ENCODE results near the gene GCC2. TPM values are rescaled to one million over a fixed set of nuclear protein-coding genes. Genes with fewer than 3 reads are reported as not detected.
A peak's percentile ranks its signal among the peaks of the same experiment; 100 is the strongest.

GCC2 gene
- total and polyA plus RNA-seq, 2 donors (not counting 3 experiments of a cell fraction or from before 2014, with no cell fraction given) = 4.1 to 38.7 TPM

DNA sequence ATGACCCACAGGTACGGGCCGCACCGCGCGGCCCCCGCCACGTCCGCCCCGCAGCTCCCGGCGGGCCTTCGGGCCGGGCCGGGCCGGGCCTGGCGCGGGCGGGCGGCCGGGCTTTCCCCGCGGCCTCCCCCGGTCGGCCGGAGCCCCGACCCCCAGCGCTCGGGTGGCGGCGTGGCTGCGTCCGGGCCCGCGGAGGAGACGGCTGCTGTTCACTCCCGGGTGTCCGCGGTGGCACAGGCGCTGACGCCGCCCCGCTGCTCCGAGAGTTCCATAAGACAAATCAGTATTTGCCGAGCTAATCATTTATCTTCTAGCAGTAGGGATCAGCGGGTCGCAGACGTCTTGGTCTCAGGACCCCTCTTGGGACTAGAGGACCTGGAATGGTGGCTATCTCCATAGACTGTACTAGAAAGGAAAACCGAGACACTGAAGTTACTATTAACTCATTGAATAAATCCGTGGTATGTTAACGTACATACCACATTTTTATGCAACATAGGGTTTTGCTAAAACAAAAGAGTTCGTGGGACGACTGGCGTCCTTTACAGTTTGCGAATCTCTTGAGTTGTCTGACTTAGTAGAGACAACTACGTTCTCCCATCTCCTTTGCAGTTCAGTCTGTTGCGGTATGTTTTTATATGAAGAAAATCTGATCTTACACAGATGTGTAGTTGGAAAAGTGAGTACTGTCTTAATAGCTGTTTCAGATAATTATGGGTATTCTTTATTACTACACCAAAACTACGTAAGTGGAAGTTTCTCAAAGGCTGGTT, 85.8 kb downstream of the GCC2 start:
- DNase-seq (ENCODE audit: low read depth, low spot score) (peak; percentile 75), FAIRE-seq (no peak)
- TF ChIP-seq MYC (IDR thresholded peaks at IDR 0.05; ENCODE audit: low read depth, low read length) = no peak
- TF ChIP-seq POLR2AphosphoS5 (IDR thresholded peaks at IDR 0.05; ENCODE audit: insufficient read depth, low read depth, low read length) = no peak
- no peak for TF ChIP-seq EZH2 (IDR thresholded peaks at IDR 0.05; ENCODE audit: borderline replicate concordance, low read depth, low read length, severe bottlenecking)
- TF ChIP-seq GATA2 (IDR thresholded peaks at IDR 0.05; ENCODE audit: insufficient read depth, insufficient read length, low read depth, low read length) = no peak
- TF ChIP-seq POLR2A (IDR thresholded peaks at IDR 0.05; ENCODE audit: low read depth, low read length) = no peak
- TF ChIP-seq MAX (IDR thresholded peaks at IDR 0.05; ENCODE audit: insufficient read depth, insufficient read length) = no peak
- TF ChIP-seq, protein P1, sequence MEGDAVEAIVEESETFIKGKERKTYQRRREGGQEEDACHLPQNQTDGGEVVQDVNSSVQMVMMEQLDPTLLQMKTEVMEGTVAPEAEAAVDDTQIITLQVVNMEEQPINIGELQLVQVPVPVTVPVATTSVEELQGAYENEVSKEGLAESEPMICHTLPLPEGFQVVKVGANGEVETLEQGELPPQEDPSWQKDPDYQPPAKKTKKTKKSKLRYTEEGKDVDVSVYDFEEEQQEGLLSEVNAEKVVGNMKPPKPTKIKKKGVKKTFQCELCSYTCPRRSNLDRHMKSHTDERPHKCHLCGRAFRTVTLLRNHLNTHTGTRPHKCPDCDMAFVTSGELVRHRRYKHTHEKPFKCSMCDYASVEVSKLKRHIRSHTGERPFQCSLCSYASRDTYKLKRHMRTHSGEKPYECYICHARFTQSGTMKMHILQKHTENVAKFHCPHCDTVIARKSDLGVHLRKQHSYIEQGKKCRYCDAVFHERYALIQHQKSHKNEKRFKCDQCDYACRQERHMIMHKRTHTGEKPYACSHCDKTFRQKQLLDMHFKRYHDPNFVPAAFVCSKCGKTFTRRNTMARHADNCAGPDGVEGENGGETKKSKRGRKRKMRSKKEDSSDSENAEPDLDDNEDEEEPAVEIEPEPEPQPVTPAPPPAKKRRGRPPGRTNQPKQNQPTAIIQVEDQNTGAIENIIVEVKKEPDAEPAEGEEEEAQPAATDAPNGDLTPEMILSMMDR (IDR thresholded peaks at IDR 0.05; ENCODE audit: extremely low read depth in 1 of 2, insufficient read depth in 1 of 2, low read depth in 1 of 2, low read length in 2 of 2) = no peak
- no peak for TF ChIP-seq FOS (IDR thresholded peaks at IDR 0.05; ENCODE audit: borderline replicate concordance, insufficient read depth, low read length)
- no peak for TF ChIP-seq JUN (IDR thresholded peaks at IDR 0.05; ENCODE audit: borderline replicate concordance, insufficient read depth, insufficient read length, low read depth)
- Histone ChIP-seq H3K4me2 (ENCODE audit: insufficient read depth, low read length) (peak overlapping the region; percentile 73), H3K36me3 (ENCODE audit: control insufficient read depth in 2 of 2, extremely low read depth in 1 of 2, insufficient read depth in 2 of 2, low read length in 2 of 2) (no peaks in the 10 kb centered on the region), H4K20me1 (replicated peaks; ENCODE audit: control insufficient read depth, extremely low read depth, insufficient read depth, low read length) (no peaks in the 10 kb centered on the region), H3K9me3 (replicated peaks; ENCODE audit: control insufficient read depth, insufficient read depth, low read length) (no peaks in the 10 kb centered on the region), H2AFZ (ENCODE audit: low read depth, low read length) (peak overlapping the region; percentile 47), H3K9me1 (replicated peaks; ENCODE audit: control insufficient read depth, extremely low read depth, insufficient read depth, low read length) (no peaks in the 10 kb centered on the region), H3K79me2 (ENCODE audit: control insufficient read depth, insufficient read depth, low read length) (peaks cover 48% of the 10 kb centered on the region), H3K4me3 (replicated peaks in 1 of 3; ENCODE audit: insufficient read depth in 1 of 3, low read depth in 1 of 3, low read length in 3 of 3) (peak overlapping the region; percentile 49 to 84 (median 74)), H3K27ac (ENCODE audit: insufficient read depth, low read depth, low read length) (peak overlapping the region; percentile 66), H3K27me3 (ENCODE audit: control insufficient read depth in 2 of 2, insufficient read depth in 2 of 2, low read length in 2 of 2) (no peaks in the 10 kb centered on the region), H3K9ac (replicated peaks; ENCODE audit: extremely low read depth, insufficient read depth, low read length) (peak overlapping the region; percentile 79), H3K4me1 (ENCODE audit: control insufficient read depth, extremely low read depth, insufficient read depth, low read length) (peaks cover 15% of the 10 kb centered on the region)
- intact Hi-C loops (cut with micrococcal nuclease) (loop anchor here (2.0 to 5.0 kb wide), 5 partner anchors 44 to 167 kb away; no protein-coding TSS in a partner anchor), dilution Hi-C loops (cut with MboI; ENCODE audit: extremely low pct_ligation_motif_present, low sequenced_read_pairs) (no loop called here)
- BruUV-seq (replicated peaks) = no TSS peak
- CTCF ChIA-PET = interaction anchor here (0.9 to 3.4 kb wide), 13 partner anchors 10 to 103 kb away, joined by 3 to 37 read pairs (median 4); no protein-coding TSS in a partner anchor
- POLR2A ChIA-PET = interaction anchor here (0.6 to 2.4 kb wide), 5 partner anchors 40 to 83 kb away, joined by 3 to 9 read pairs (median 5); no protein-coding TSS in a partner anchor
